ENCODE measurements around the gene PER1. TPM values are rescaled to one million over a fixed set of nuclear protein-coding genes. Genes with fewer than 3 reads are reported as not detected.

The PER1 gene
- total RNA-seq, 4 donors from 2014 or later: 95.2 to 186 (median 121) TPM

- no peak for TF ChIP-seq CTCF (IDR thresholded peaks at IDR 0.05; ENCODE audit: low read depth)
These were observed 2.6 kb downstream of the PER1 start for GRCh38 chr17:8149419-8150193.

- TF ChIP-seq CTCF (IDR thresholded peaks at IDR 0.05; ENCODE audit: low read depth): no peak
These were observed 3.6 kb downstream of the PER1 start for GRCh38 chr17:8148560-8148959.

GRCh38 chr17:8147805-8148404 lies 4.3 kb downstream of the PER1 start:
- no peak for TF ChIP-seq CTCF (IDR thresholded peaks at IDR 0.05; ENCODE audit: low read depth)

GRCh38 chr17:8147141-8147804 lies 4.9 kb downstream of the PER1 start:
- no peak for TF ChIP-seq CTCF (IDR thresholded peaks at IDR 0.05; ENCODE audit: low read depth)

- TF ChIP-seq CTCF (IDR thresholded peaks at IDR 0.05; ENCODE audit: low read depth): no peak
These were observed 5.6 kb downstream of the PER1 start for GRCh38 chr17:8146381-8147140.

GRCh38 chr17:8145811-8146210 lies 6.4 kb downstream of the PER1 start:
- TF ChIP-seq CTCF (IDR thresholded peaks at IDR 0.05; ENCODE audit: low read depth): no peak
